Activated naive CD4-positive, alpha-beta T cell (primary cell): ENCODE data around the gene ARRB1.
"Not testable (repeated sequence)": the region's sequence is repeated elsewhere in the genome, so short reads cannot be mapped to it uniquely, and the experiment has no call there.

Experiments
- DNase-seq, 4 experiments: peaks; one replicate each; lab custom pipeline; 2025; lab: John Stamatoyannopoulos, UW

The ARRB1 gene

DNA sequence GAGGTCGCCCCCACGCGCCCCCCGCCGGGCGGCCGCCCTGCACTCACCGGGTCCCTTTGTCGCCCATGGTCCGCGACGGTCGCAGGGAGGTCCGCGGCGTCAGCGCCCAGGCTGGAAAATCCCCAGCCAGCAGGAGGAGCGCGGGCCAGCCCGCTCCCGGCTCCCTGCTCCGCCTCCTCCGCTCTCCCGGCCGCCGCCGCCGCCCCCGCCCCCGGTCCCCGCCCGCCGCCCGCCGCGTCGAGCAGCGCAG, at the start of gene ARRB1:
Gene ARRB1 (minus strand): TSS at position 121 of the 250 bp plus-strand sequence. CDS start 54 bp downstream, at position 67.
- no peak for DNase-seq

DNA sequence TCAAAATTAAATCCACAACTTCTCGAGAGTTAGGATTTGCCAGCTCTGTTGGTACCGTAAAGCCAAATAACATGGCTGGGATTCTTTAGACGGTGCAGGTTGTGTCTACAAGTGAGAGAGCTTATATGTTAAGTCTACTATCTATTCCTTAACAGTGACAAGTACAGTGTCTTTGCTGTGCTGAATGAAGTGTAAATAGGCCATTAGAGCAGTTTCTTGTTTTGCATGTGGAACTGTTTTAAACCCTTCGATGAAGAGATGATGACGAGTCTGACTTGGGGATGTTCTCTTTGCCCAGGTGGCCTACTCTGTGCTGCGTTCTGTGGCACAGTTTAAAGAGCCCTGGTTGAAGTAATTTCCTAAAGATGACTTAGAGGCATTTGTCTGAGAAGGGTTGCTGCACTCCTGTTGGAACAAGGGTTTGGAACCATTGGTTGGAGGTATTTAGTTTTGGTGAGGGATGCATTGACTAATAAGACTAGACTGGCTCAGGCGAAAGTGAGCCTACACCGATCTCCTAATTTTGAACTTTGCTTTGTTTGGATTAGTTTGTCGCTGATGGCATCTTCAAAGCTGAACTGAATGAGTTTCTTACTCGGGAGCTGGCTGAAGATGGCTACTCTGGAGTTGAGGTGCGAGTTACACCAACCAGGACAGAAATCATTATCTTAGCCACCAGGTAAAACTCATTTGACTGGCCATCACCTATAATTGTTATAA, 48.8 kb upstream of the ARRB1 start:
- DNase-seq, result no peak

DNA sequence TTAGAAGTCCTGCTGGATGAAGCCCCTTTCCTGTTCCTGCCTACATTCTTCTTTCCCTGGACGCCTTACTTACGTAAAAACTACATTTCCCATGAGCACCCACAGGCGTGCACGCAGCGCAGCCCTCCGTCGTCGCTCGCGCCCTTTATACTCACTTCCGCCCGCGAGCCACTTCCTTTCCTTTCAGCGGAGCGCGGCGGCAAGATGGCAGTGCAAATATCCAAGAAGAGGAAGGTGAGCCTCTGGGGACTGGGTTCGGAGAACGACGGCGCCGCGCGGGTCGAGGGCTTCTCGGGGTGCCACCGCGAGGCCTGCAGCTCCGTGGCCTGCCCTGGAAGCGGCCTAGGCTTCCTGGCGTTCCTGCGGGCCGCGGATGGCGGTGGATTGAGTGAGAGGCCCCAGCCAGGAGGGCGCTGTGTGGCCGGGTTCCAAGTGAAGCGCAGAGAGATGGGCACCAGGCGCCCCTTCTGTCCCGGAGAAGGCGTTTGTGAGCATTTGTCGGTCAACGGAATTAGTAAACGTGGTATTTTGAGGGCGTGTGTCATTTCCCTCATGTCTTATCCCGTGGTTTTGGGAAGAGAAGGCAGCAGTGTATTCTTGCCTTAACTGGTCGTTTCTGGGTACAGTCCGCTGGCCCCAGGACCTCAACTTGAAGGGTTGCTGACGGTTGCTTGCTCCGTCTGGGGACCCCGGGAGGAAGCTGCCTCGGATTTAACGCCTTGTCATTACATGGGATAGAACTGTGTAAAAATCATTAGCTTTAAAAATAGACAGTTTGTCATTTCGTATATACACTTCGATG, 48.1 kb upstream of the ARRB1 start, which contains the start of gene RPS3:
Gene RPS3 (plus strand): TSS at position 175 of the 802 bp plus-strand sequence. CDS start 30 bp downstream, at position 205.
- peak; percentile 64 to 80 (median 77) for DNase-seq

DNA sequence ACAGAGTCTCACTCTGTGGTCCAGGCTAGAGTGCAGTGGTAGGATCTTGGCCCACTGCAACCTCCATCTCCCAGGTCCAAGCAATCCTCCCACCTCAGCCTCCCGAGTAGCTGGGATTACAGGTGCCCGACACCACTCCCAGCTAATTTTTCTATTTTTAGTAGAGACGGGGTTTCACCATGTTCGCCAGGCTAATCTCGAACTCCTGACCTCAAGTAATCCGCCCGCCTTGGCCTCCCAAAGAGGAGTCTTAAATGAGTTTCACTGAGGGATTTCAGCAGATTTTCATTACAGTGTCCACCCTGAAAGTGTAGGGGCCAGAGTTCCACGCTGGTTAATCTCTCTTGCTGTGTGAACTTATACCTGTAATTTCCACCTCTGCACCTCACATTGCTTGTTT, 47.4 kb upstream of the ARRB1 start:
- DNase-seq, result no peak

DNA sequence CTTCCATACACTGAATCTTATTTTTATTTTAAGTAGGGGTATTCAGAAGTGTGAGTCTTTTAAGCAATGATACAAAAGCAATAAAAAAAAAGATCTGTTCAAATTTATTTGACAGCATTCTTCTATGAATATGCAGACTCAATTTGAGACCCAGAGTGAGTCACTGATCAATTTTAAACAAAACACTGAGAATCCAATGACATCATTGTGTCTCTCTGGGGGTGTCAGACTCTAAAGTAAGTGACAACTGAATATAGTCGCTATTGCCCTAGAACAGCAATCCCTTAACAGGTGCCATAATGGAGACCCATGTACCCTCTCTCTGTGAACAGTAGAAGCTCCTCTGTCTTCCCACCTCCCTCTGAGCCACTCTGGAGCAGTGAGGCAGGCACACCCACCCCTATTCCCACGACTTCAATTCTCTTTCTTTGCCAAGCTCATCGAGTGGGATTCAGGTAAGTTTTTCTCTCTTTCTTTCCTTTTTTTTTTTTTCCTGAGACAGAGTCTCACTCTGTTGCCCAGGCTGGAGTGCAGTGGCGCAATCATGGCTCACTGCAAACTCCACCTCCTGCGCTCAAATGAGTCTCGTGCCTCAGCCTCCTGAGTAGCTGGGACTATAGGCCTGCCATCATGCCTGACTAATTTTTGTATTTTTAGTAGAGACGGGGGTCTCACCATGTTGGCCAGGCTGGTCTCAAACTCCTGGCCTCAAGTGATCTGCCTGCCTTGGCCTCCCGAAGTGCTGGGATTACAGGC, 42.8 kb upstream of the ARRB1 start:
- no peak for DNase-seq

DNA sequence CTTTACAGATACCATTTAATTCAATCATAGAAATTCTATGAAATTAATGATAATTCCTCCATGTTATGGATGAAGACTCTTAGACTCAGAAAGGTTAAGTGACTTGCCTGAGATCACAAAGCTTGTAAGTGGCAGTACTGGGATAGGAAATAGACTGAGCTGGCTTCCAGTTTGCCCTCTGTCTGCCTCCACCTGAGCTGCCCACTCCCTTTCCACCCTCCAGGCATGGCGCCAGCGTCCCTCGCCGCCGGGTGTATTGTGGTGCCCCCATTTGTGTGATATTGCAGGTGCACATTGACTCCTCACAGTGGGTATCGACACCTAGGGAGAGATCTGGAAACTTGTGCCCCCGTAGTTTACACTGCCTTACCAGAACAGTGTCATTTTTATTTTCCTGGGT, 38.5 kb upstream of the ARRB1 start:
- no peak for DNase-seq

DNA sequence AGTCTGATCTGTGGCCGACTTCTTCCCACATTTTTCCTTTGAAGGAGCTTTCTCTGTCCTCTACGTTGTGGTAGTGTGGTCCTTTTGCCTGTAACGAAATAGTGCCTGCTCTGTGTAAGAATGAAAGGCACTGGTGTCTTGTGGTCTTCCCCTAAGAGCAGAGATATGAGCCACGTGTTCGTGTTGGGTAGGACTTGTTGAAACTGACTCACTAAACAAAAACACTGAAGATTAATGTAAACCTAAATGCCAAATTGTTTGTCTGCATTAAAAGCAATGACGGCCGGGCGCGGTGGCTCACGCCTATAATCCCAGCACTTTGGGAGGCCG, 37.8 kb upstream of the ARRB1 start:
- no peak for DNase-seq

DNA sequence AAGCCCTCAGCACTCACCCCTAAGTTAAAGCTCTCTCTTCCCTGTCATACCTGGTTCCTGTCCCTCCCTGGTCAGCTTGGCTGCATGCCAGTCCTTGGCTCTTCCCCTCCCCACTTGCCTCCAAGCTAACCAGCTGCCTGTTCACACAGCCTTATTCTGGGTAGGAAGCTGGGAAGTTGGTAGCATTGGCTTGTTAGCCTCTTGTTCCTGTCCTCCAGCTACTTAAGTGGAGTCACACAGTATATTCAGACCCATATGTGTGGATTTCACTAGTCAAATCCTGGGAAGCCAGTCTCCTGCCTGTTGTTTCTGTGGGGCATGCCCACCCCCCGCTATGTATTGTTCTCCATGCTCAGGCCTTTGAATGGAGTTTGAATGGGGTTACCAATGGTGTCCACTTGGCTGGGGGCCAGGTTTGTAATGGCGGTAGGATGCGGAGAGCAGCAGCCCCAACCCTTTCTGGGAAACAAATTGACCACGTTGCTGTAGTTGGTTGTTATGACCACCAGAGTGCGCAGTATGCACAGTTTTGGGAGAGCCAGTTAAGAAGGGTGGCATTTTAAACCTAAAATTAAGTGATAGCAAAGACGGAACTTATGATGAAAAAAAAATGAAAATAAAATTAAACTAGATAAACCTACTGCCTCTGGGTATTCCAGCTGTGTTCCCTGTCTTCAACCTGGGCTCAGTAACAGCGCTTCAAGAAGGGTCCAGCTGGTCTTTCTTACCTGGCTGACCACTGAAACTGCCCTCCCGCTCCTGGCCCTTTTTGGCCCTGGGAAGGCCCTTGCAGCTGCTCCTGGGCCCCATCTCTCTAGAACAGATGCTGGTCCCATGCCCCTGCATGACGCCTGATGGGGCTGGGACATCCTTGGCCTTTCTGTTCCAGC, 37.2 kb upstream of the ARRB1 start:
- DNase-seq, result peak in 2 of 4 experiments; percentile 32 to 40

DNA sequence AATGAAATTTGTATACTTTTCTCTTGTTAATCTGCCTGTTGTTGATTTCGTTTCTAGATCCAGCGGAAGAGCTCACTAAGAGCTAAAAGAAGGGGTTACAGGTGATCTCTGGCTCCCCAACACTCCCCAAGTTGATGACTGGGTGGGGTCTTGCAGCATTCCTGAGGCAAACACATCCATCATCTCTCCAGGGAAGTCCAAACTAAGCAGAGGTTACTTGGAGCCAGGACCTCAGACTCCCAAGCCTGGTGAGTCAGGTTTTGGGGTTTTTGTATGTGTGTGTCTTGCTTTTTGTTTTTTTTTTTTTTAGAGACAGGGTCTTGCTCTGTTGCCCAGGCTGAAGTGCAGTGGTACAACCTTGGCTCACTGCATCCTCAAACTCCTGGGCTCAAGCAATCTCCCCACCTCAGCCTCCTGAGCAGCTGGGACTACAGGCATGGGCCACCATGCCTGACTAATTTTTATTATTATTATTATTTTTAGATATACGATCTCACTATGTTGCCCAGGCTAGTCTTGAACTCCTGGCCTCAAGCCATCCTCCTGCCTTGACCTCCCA, 36.4 kb upstream of the ARRB1 start:
- DNase-seq, result no peak

DNA sequence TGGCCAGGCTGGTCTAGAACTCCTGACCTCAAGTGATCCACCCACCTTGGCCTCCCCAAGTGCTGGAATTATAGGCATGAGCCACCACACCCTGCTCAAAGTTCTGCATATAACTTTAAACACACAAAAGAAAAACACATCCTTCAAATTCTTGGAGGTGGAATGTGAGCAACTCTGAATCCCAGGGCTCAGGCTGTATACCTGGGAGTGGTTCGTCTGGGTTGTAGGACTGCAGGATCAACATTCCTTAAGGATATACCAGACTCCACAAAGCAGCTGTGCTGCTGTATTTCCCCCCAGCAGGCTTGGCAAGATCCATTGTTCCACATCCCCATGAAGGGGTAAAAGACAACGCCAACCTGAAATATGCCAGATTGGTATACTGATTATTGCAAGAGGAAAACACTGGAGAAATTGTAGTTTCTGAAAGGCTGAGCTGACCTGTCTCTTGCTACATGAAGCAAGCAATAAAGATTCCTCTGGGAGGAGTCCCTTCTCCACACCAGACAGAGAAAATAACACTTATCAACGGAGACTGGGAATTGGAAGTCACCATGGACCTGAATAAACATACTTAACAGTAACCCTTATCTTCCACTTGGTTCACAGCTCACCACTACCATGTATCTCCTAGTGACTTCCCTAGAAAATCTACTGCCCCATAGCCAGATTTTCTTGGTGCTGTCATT, 35.6 kb upstream of the ARRB1 start:
- DNase-seq, result no peak

DNA sequence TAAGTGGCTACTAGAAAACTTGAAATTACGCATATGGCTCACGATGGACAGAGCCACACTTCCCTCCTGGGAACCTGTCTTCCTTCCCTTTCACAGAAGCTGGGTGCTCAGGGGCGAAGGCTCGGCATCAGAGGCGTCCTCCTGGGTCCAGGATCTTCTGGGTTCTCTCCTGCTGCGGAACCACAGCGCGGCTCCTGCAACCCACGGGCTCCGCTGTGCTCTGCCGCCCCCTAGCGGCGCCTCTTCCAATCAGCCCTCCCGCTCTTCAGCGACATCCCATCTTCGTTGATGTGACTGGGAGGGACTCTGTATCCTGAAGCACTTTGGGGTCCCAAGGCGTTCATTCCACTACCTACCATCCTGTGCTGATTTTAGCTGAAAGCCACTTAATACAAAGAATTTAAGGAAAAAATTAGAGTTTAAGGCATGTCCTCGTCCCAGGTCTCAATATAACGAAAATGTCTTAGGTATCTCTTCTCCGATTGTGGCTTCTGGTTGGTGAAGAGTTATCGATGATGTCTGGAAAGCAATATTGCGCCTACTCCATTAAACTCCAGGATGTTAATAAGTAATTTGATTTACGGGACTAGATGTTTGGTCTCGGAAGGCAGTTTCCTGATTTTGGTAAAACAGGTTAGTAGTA, 33.1 kb upstream of the ARRB1 start:
- DNase-seq, result peak; percentile 42 to 75 (median 62)

DNA sequence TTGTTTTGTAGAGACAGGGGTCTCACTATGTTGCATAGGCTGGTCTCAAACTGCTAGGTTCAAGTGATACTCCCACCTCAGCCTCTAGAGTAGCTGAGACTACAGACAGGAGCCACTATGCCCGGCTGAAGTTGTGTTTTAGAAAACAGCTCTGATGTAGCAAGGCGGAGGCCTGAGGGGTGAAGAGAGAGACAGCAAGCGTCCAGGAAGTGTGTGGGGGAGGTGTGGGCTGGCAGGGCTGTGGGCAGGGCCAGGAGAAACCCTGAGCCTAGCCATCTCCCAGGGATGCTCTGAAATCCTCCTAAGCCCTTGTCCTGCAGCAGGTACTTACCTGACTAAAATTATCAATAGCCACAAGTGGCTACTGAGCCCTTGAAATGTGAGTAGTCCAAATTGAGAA, 31.8 kb upstream of the ARRB1 start:
- DNase-seq, result peak in 2 of 4 experiments; percentile 9 to 21

DNA sequence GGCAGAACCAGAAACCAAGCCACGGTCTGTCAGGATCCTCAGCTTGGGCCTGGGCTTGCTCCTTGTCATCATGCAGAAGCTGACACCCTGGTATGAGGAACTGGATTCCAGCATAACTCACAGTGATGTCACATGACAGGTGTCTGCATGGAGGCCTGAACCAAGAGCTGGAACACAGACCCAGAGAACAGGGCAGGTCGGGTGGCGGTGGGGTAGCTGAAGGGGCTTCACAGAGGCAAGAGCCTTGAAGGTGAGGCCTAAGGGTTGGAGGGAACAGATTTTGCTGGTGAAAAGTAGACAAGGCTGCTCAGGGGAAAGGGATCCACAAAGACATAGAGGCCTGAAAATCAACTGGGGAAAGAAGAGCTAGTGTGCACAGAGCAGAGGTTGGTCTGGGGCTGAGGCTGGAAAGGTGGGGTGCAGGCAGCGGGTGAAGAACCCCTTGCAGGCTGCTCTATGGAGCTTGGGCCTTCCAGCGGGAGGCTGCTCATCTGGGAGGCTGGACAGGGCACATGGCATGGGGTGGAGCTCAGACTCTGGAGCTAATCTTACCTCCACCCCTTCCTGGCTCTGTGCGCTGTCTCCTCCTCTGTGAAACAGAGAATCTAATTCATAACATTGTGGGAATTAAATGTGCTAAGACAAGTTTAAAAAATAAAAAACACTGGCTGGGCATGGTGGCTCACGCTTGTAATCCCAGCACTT, 29.4 kb upstream of the ARRB1 start:
- DNase-seq, result no peak

DNA sequence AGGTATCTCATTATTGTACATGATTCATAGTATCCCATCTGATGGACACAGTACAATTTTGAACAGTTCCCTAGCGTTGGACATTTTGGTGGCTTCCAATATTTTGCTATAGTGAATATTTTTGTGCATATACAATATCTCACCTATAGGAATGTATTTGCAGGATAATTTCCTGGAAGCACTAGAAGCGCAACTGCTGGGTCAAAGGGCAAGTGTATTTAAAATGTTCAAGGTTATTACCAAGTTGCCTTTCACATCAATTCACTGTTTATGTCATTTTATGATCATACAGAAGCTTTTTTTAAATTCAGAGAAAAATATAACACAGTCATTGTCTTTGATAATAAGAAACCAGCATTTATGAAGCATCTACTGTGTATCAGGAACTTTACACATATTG, 28.8 kb upstream of the ARRB1 start:
- no peak for DNase-seq

DNA sequence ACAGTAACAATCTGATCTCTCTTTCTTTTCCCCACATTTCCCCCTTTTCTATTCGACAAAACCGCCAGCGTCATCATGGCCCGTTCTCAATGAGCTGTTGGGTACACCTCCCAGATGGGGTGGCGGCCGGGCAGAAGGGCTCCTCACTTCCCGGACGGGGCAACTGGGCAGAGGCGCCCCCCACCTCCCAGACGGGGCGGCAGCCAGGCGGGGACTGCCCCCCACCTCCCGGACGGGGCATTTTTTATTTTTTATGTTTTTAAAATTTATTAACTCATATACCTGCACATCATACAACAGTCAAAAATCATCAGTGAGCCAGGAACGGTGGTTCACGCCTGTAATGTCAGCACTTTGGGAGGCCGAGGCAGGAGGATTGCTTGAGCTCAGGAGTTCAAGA, 27.3 kb upstream of the ARRB1 start:
- DNase-seq, result not testable (repeated sequence)

DNA sequence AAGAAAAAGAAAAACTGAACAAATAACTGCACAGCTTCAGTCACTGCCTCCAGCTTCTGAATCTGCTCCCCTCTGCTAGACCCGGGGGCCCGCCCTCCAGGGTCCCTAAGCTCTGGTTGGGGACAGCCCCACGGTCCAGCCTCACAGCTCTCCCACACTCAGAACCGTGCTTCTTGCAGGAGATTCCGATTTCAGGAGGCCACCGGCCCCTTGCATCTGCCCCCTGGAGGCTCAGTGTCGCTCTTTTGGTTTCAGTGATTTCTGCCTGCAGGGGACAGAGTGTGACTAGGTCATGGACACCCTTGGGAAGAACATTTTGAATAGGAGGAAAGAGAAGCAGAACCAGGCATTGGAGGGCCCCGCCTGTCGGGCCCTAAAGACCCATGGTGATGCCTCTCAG, 24.7 kb upstream of the ARRB1 start:
- no peak for DNase-seq

DNA sequence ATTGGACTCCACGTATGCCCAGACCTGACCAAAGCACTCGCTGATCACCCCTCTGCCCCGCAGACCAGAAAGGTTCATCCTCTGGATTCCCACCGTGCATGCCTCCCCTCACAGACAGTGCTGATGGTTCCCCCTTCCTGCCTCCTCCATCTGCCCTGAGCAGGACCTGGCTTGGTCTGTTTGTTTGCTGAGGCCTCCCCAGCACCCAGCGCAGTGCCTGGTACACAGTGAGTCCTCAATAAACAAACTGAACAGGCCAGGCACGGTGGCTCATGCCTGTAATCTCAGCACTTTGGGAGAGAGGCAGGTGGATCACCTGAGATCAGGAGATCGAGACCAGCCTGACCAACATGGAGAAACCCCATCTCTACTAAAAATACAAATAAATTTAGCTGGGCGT, 24.2 kb upstream of the ARRB1 start:
- no peak for DNase-seq

DNA sequence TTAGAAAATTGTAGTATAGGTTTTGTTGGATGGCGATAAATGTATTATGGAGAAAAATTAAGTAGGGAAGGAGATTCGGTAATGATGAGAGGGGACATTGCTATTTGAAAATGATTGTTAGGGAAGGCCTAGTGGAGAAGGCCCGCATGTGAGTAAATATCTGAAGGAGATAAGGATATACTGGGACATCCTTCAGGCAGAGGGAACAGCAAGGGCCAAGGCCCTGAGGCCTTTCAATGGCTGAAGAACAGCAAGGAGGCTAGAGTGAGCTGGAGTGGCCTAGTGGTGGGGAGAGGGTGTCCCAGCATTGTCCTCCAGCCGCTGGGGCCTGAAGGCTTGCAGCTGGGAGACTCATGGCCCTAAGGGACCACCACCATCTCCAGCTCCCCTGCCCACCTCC, 23.2 kb upstream of the ARRB1 start:
- DNase-seq, result no peak

DNA sequence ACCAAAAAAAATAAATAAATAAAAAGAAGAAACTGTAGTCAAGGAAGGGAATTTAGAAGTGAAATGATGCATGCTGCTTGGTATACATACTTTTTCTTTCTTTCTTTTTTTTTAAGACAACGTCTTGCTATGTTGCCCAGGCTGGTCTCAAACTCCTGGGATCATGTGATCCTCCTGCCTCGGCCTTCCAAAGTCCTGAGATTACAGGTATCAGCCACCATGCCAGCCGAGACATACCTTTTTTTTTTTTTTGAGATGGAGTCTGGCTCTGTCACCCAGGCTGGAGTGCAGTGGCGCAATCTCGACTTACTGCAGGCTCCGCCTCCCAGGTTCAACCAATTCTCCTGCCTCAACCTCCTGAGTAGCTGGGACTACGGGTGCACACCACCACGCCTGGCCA, 21.7 kb upstream of the ARRB1 start:
- DNase-seq, result no peak
